Astrocyte (in vitro differentiated cells and primary cell): Measurements from ENCODE around the gene PHLPP2.

Source experiments
- CTCF ChIP-seq: IDR thresholded peaks from 2 replicates; pipeline ENCODE4 v1.5.1; 2011; ENCODE audit warnings: low read depth, mild to moderate bottlenecking, inconsistent platforms, low read length, moderate library complexity; ENCODE audit not compliant: insufficient read depth
- EZH2 ChIP-seq: IDR thresholded peaks from 2 replicates; pipeline ENCODE4 v1.6.1; 2012; ENCODE audit warnings: mild to moderate bottlenecking, low read length, inconsistent platforms; ENCODE audit not compliant: insufficient read depth

DNA sequence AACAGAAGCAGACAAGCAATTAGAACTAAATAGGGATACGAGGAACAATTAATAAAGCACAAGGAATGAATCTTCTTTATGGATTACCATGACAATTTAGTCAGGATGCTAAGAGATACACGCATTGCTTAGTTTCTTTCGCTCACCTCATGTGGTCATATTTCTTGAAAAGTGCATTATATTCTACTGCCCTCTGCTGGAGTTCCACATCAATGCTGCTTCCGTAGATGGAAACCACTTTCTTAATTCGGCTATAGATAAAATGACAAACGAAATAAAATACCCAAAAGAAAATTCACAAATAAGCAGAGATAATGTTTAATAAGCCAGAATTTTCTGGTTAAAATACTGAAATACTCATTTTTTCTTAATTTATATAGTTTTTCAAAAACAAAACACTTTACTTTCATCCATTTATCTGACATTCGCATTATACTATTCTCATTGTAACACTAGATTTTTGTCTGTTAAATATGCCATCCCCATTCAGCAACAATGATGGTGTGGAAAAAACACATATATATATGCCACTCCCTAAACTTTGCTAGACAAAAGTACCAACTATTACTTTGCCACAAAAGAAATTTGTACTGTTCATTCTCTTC lies 22.0 kb upstream of the PHLPP2 start:
- TF ChIP-seq CTCF (peak; percentile 79), EZH2 (no peak)
